ENCODE measurements around the gene FZD2. TPM values are rescaled to one million over a fixed set of nuclear protein-coding genes. Genes with fewer than 3 reads are reported as not detected.
A peak's percentile ranks its signal among the peaks of the same experiment; 100 is the strongest.
"Not testable (repeated sequence)": the region's sequence is repeated elsewhere in the genome, so short reads cannot be mapped to it uniquely, and the experiment has no call there.

Gene FZD2
- total RNA-seq, 2 experiments from 2014 or later = 0.30 TPM; not detected in 1

- peaks cover 65% of the 10 kb centered on the region for H3K27me3 Mint-ChIP-seq
- H3K4me1 Mint-ChIP-seq = peaks cover 21% of the 10 kb centered on the region
- ATAC-seq (no peak), DNase-seq (no peak)
- H3K36me3 Mint-ChIP-seq = no peaks in the 10 kb centered on the region
- no peak overlapping the region for H3K4me3 Mint-ChIP-seq
- H3K27ac Mint-ChIP-seq = no peak overlapping the region
- H3K9me3 Mint-ChIP-seq (ENCODE audit: low read depth) = no peaks in the 10 kb centered on the region
- CTCF ChIA-PET = interaction anchor here (0.9 kb wide), 1 partner anchor 22 kb away, joined by 3 read pairs; no protein-coding TSS in a partner anchor
Measured at GRCh38 chr17:44555099-44555498, 2.2 kb upstream of the FZD2 start.

DNA sequence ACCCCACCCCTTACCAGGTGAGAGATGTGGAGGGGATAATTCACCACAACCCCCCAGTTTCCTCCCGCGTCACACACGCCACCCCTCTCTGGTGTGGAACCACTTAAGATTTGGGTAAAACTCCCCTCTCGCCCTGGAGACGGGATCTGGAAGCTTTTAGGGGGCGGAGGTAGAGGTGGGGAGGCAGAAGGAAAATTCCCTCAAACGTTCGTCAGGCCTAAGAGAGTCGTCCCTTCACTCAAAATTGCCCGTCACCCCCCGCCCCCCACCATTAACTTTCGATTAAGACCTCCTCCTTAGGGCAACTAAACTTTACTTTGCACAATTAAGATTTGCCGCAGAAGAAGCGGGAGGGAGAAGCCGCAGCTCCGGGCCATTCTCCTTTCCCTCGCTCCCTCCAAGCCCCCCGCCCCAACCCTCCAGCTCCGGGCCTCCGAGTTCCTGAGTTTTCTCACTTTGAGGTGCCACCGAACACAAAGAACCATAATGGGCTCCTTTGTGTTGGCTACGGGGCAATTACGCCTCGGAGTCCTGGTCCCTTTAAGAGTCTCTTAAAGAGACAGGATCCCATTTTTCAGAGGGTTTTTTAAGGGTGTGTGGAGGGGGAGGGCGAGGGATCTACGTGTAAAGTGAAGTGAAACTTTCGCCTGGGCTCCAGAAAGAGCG, 985 bp upstream of the FZD2 start:
- Mint-ChIP-seq H3K4me1 (peaks cover 21% of the 10 kb centered on the region), H3K9me3 (ENCODE audit: low read depth) (no peaks in the 10 kb centered on the region), H3K27me3 (peaks cover 74% of the 10 kb centered on the region), H3K36me3 (no peaks in the 10 kb centered on the region), H3K4me3 (peak overlapping the region; percentile 73), H3K27ac (no peak overlapping the region)
- CTCF ChIA-PET = interaction anchor here (1.0 kb wide), 2 partner anchors 22 to 223 kb away, joined by 3 read pairs; no protein-coding TSS in a partner anchor
- ATAC-seq = peak; percentile 53
- DNase-seq = peak; percentile 42

GRCh38 chr17:44557651-44558285, 484 bp downstream of the FZD2 start:
- no peaks in the 10 kb centered on the region for H3K9me3 Mint-ChIP-seq (ENCODE audit: low read depth)
- peaks cover 21% of the 10 kb centered on the region for H3K4me1 Mint-ChIP-seq
- DNase-seq (peak; percentile 47), ATAC-seq (peak; percentile 50)
- H3K27ac Mint-ChIP-seq = no peak overlapping the region
- H3K36me3 Mint-ChIP-seq = no peaks in the 10 kb centered on the region
- H3K4me3 Mint-ChIP-seq = peak overlapping the region; percentile 75
- peaks cover 81% of the 10 kb centered on the region for H3K27me3 Mint-ChIP-seq
- CTCF ChIA-PET = no interaction called here

GRCh38 chr17:44558334-44558709, 1.0 kb downstream of the FZD2 start:
- no peak overlapping the region for H3K27ac Mint-ChIP-seq
- H3K36me3 Mint-ChIP-seq = no peaks in the 10 kb centered on the region
- peaks cover 21% of the 10 kb centered on the region for H3K4me1 Mint-ChIP-seq
- peak overlapping the region; percentile 75 for H3K4me3 Mint-ChIP-seq
- no peaks in the 10 kb centered on the region for H3K9me3 Mint-ChIP-seq (ENCODE audit: low read depth)
- CTCF ChIA-PET = no interaction called here
- peaks cover 85% of the 10 kb centered on the region for H3K27me3 Mint-ChIP-seq
- ATAC-seq (no peak), DNase-seq (no peak)

DNA sequence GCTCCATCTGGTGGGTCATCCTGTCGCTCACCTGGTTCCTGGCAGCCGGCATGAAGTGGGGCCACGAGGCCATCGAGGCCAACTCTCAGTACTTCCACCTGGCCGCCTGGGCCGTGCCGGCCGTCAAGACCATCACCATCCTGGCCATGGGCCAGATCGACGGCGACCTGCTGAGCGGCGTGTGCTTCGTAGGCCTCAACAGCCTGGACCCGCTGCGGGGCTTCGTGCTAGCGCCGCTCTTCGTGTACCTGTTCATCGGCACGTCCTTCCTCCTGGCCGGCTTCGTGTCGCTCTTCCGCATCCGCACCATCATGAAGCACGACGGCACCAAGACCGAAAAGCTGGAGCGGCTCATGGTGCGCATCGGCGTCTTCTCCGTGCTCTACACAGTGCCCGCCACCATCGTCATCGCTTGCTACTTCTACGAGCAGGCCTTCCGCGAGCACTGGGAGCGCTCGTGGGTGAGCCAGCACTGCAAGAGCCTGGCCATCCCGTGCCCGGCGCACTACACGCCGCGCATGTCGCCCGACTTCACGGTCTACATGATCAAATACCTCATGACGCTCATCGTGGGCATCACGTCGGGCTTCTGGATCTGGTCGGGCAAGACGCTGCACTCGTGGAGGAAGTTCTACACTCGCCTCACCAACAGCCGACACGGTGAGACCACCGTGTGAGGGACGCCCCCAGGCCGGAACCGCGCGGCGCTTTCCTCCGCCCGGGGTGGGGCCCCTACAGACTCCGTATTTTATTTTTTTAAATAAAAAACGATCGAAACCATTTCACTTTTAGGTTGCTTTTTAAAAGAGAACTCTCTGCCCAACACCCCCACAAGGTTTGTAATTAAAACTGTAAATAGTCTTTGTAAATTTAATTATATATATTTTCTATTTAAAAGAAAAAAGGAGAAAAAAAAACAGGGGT, 1.7 kb downstream of the FZD2 start:
- Mint-ChIP-seq H3K27me3 (peaks cover 85% of the 10 kb centered on the region), H3K27ac (no peak overlapping the region), H3K4me3 (no peak overlapping the region), H3K9me3 (ENCODE audit: low read depth) (no peaks in the 10 kb centered on the region), H3K36me3 (no peaks in the 10 kb centered on the region), H3K4me1 (peaks cover 21% of the 10 kb centered on the region)
- no peak for ATAC-seq
- DNase-seq = no peak
- CTCF ChIA-PET = no interaction called here

- peaks cover 80% of the 10 kb centered on the region for H3K27me3 Mint-ChIP-seq
- ATAC-seq (no peak), DNase-seq (no peak)
- H3K9me3 Mint-ChIP-seq (ENCODE audit: low read depth) = no peaks in the 10 kb centered on the region
- no peaks in the 10 kb centered on the region for H3K36me3 Mint-ChIP-seq
- no peak overlapping the region for H3K4me3 Mint-ChIP-seq
- CTCF ChIA-PET = no interaction called here
- peaks cover 21% of the 10 kb centered on the region for H3K4me1 Mint-ChIP-seq
- H3K27ac Mint-ChIP-seq = no peak overlapping the region
Measured at GRCh38 chr17:44559634-44560554, 2.6 kb downstream of the FZD2 start.

DNA sequence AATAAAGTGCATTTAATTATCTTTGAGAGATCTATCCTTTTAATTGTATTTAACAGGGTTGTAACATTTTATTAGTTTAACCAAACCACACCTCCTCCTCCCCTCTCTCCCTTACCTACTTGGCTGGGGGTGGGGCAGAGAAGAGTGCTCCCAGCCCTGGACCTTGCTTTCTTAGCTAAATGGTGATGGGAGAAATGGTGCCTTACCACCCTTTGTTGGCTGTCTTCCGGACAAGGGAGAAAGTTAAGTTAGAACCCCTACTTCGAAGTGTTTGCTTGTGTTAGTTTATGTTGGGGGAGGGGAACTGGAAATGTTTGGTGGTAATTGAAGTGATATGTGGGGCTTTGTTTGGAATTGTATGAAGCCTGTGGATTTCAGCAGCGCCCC, 3.9 kb downstream of the FZD2 start:
- peaks cover 15% of the 10 kb centered on the region for H3K4me1 Mint-ChIP-seq
- H3K27ac Mint-ChIP-seq = no peak overlapping the region
- ATAC-seq = no peak
- CTCF ChIA-PET = no interaction called here
- DNase-seq = no peak
- H3K36me3 Mint-ChIP-seq = no peaks in the 10 kb centered on the region
- peaks cover 66% of the 10 kb centered on the region for H3K27me3 Mint-ChIP-seq
- H3K9me3 Mint-ChIP-seq (ENCODE audit: low read depth) = no peaks in the 10 kb centered on the region
- H3K4me3 Mint-ChIP-seq = no peak overlapping the region

GRCh38 chr17:44564429-44564828, 7.1 kb downstream of the FZD2 start:
- no peaks in the 10 kb centered on the region for H3K4me1 Mint-ChIP-seq
- peaks cover 37% of the 10 kb centered on the region for H3K27me3 Mint-ChIP-seq
- H3K4me3 Mint-ChIP-seq = no peak overlapping the region
- no peak overlapping the region for H3K27ac Mint-ChIP-seq
- DNase-seq = no peak
- no peaks in the 10 kb centered on the region for H3K9me3 Mint-ChIP-seq (ENCODE audit: low read depth)
- no peak for ATAC-seq
- CTCF ChIA-PET = no interaction called here
- no peaks in the 10 kb centered on the region for H3K36me3 Mint-ChIP-seq

DNA sequence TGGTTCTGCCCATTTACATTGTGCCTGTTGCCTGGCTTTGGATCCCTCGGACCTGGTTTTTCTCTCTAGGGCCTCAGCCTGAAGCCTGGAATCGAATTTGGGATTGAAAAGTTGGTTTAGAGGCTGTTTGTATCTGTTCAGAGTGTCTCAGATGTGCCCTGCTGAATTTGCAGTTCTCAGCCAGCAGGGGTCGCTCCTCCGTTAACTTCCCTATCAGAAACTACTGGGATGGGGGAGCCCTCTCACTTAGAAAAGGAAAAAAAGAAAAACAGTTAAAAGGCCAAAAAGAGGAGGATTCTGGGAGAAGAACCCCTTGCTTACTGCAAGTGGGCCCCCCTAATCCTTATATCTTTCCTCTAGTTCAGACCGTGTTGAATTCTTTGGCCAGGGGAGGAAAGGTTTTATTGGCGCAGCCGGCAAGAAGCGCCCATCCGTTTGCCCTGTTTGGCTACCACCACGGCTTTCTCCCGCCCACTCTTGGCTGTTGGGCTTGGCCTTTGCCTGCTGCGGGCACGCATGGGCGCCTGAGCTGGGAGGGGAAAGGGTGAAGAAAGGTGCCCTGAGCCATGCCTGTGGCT, 8.7 kb downstream of the FZD2 start:
- no peak overlapping the region for H3K4me3 Mint-ChIP-seq
- no peaks in the 10 kb centered on the region for H3K36me3 Mint-ChIP-seq

GRCh38 chr17:44568311-44568944, 11.1 kb downstream of the FZD2 start:
- H3K4me1 Mint-ChIP-seq; H3K4me3 Mint-ChIP-seq; ATAC-seq; H3K27me3 Mint-ChIP-seq; H3K9me3 Mint-ChIP-seq (ENCODE audit: low read depth); DNase-seq; H3K36me3 Mint-ChIP-seq; CTCF ChIA-PET; H3K27ac Mint-ChIP-seq: not testable (repeated sequence)

More for the DNA sequence above, 8.7 kb downstream of the FZD2 start:
- Mint-ChIP-seq H3K4me1 (no peaks in the 10 kb centered on the region), H3K27me3 (peaks cover 22% of the 10 kb centered on the region), H3K27ac (no peak overlapping the region), H3K9me3 (ENCODE audit: low read depth) (no peaks in the 10 kb centered on the region)
- ATAC-seq = no peak
- CTCF ChIA-PET = no interaction called here
- DNase-seq = no peak

GRCh38 chr17:44568945-44569858, 11.9 kb downstream of the FZD2 start:
- Mint-ChIP-seq H3K36me3 (no peaks in the 10 kb centered on the region), H3K9me3 (ENCODE audit: low read depth) (no peaks in the 10 kb centered on the region), H3K4me3 (no peak overlapping the region), H3K27ac (no peak overlapping the region), H3K27me3 (peaks cover 8% of the 10 kb centered on the region), H3K4me1 (no peaks in the 10 kb centered on the region)
- no peak for ATAC-seq
- DNase-seq = no peak
- CTCF ChIA-PET = no interaction called here

All from activated CD8-positive, alpha-beta memory T cell treated with anti-CD3 and anti-CD28 coated beads, Interleukin-2, amount 10 ng/mL, durations not matched to agents 7 days and 5 days (primary cell).